ENCODE data around the gene GDPD4. TPM values are rescaled to one million over a fixed set of nuclear protein-coding genes. Genes with fewer than 3 reads are reported as not detected.

GDPD4 gene
- total and polyA plus RNA-seq, 2 of the 4 experiments (the other 2 are of a cell fraction), result not detected

- Histone ChIP-seq H4K5ac (ENCODE audit: low read depth, low read length) (no peak overlapping the region), H2AFZ (replicated peaks; ENCODE audit: low read length, poor library complexity) (no peak overlapping the region), H4K91ac (ENCODE audit: insufficient read depth, low read depth, low read length) (no peak overlapping the region), H3K27ac (ENCODE audit: insufficient read depth, low read length) (no peak overlapping the region), H3K23ac (ENCODE audit: low read depth, low read length) (no peak overlapping the region), H3K4me1 (ENCODE audit: control insufficient read depth, insufficient read depth, low read length) (no peaks in the 10 kb centered on the region), H3K4me2 (ENCODE audit: low read depth, low read length) (no peak overlapping the region), H3K9ac (ENCODE audit: low read depth, low read length) (no peak overlapping the region), H2AK9ac (replicated peaks; ENCODE audit: low read depth, low read length, poor library complexity) (no peak overlapping the region), H3K9me3 (ENCODE audit: control insufficient read depth, insufficient read depth, low read length) (no peaks in the 10 kb centered on the region), H2AK5ac (ENCODE audit: low read depth, low read length) (no peak overlapping the region), H3K18ac (ENCODE audit: low read depth, low read length) (no peak overlapping the region), H3K14ac (replicated peaks; ENCODE audit: low read depth, low read length) (no peak overlapping the region), H3K4ac (ENCODE audit: low read depth, low read length) (no peak overlapping the region), H3K36me3 (ENCODE audit: control insufficient read depth, insufficient read depth, low read length) (no peaks in the 10 kb centered on the region), H2BK20ac (ENCODE audit: low read depth, low read length) (no peak overlapping the region), H2BK15ac (ENCODE audit: low read depth, low read length) (no peak overlapping the region), H3K4me3 (ENCODE audit: insufficient read depth, low read depth, low read length) (no peak overlapping the region), H3K56ac (ENCODE audit: extremely low read depth, insufficient read depth, low read length) (no peak overlapping the region), H4K8ac (ENCODE audit: low read depth in 2 of 2, low read length in 2 of 2) (no peak overlapping the region), H4K20me1 (ENCODE audit: insufficient read depth, low read length) (no peaks in the 10 kb centered on the region), H2BK120ac (ENCODE audit: low read depth, low read length) (no peak overlapping the region), H3K79me1 (ENCODE audit: low read depth in 1 of 2, low read length in 2 of 2) (no peaks in the 10 kb centered on the region), H3K27me3 (ENCODE audit: control insufficient read depth, insufficient read depth, low read length) (no peaks in the 10 kb centered on the region), H3K9me1 (ENCODE audit: insufficient read depth, low read length) (peaks cover 3% of the 10 kb centered on the region; the same call in 1 of the 2 replicates), H2BK5ac (ENCODE audit: low read depth, low read length, poor library complexity, severe bottlenecking) (no peak overlapping the region)
- ChIA-PET POLR2A (ENCODE audit: unreplicated experiment) (no interaction called here), CTCF (no interaction called here)
- no peak for ATAC-seq (ENCODE audit: low read depth)
- intact Hi-C loops (cut with micrococcal nuclease), result no loop called here
- TF ChIP-seq MAFK (IDR thresholded peaks at IDR 0.05; ENCODE audit: low read depth, low read length) (no peak), NFE2L2 (IDR thresholded peaks at IDR 0.05; ENCODE audit: low read depth, low read length) (no peak), FOS (IDR thresholded peaks at IDR 0.05; ENCODE audit: low read depth, low read length) (no peak), CTCF (conservative IDR thresholded peaks at IDR 0.05; ENCODE audit: low read depth, low read length) (no peak), MXI1 (IDR thresholded peaks at IDR 0.05; ENCODE audit: borderline replicate concordance, low read depth, low read length) (no peak), POLR2A (IDR thresholded peaks at IDR 0.05; ENCODE audit: low read depth, low read length) (no peak), CEBPB (IDR thresholded peaks at IDR 0.05; ENCODE audit: low read depth, low read length) (no peak), CHD1 (IDR thresholded peaks at IDR 0.05; ENCODE audit: low read depth, low read length) (no peak), ELK1 (IDR thresholded peaks at IDR 0.05; ENCODE audit: borderline replicate concordance, low read depth, low read length) (no peak), RCOR1 (IDR thresholded peaks at IDR 0.05; ENCODE audit: insufficient replicate concordance, low read length) (no peak), RAD21 (IDR thresholded peaks at IDR 0.05; ENCODE audit: low read length) (no peak), RFX5 (IDR thresholded peaks at IDR 0.05; ENCODE audit: low read depth, low read length) (no peak), BHLHE40 (IDR thresholded peaks at IDR 0.05; ENCODE audit: low read depth, low read length) (no peak), MAZ (IDR thresholded peaks at IDR 0.05; ENCODE audit: borderline replicate concordance, low read depth, low read length) (no peak), SMC3 (IDR thresholded peaks at IDR 0.05; ENCODE audit: low read depth, low read length) (no peak)
- TF ChIP-seq, protein P1, sequence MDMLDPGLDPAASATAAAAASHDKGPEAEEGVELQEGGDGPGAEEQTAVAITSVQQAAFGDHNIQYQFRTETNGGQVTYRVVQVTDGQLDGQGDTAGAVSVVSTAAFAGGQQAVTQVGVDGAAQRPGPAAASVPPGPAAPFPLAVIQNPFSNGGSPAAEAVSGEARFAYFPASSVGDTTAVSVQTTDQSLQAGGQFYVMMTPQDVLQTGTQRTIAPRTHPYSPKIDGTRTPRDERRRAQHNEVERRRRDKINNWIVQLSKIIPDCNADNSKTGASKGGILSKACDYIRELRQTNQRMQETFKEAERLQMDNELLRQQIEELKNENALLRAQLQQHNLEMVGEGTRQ (IDR thresholded peaks at IDR 0.05; ENCODE audit: low read depth, low read length), result no peak
- dilution Hi-C loops (cut with HindIII; ENCODE audit: low sequenced_read_pairs, unreplicated experiment), result no loop called here
- BruUV-seq (replicated peaks), result no TSS peak
- in situ Hi-C loops (cut with MboI; ENCODE audit: low sequenced_read_pairs), result no loop called here
- WGBS, 2 experiments (ENCODE audit: extremely low coverage in 2 of 2, insufficient read length in 1 of 2), result 100% methylated on average over 2 of the region's 5 CpGs; no CpG with 5 or more reads in 1 of the 2 experiments
- DNase-seq, result no peak
Observed at GRCh38 chr11:77300695-77301094, 791 bp downstream of the GDPD4 start.
